ENCODE data around the gene TRMT13.

GRCh38 chr1:100141192-100141591 is 8.2 kb downstream of the TRMT13 start:
- TF ChIP-seq, protein P1, sequence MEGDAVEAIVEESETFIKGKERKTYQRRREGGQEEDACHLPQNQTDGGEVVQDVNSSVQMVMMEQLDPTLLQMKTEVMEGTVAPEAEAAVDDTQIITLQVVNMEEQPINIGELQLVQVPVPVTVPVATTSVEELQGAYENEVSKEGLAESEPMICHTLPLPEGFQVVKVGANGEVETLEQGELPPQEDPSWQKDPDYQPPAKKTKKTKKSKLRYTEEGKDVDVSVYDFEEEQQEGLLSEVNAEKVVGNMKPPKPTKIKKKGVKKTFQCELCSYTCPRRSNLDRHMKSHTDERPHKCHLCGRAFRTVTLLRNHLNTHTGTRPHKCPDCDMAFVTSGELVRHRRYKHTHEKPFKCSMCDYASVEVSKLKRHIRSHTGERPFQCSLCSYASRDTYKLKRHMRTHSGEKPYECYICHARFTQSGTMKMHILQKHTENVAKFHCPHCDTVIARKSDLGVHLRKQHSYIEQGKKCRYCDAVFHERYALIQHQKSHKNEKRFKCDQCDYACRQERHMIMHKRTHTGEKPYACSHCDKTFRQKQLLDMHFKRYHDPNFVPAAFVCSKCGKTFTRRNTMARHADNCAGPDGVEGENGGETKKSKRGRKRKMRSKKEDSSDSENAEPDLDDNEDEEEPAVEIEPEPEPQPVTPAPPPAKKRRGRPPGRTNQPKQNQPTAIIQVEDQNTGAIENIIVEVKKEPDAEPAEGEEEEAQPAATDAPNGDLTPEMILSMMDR (IDR thresholded peaks at IDR 0.05 in 4 of 5, conservative IDR thresholded peaks at IDR 0.05 in 1 of 5): no peak
- no peak for TF ChIP-seq POLR2A (IDR thresholded peaks at IDR 0.05)

Data from gastrocnemius medialis (tissue), 4 donors.